Left ventricle myocardium inferior (tissue), 1 donor: Measurements from ENCODE around the gene NRG3. TPM values are rescaled to one million over a fixed set of nuclear protein-coding genes. Genes with fewer than 3 reads are reported as not detected.

Experiments used
- DNase-seq: peaks from one replicate; pipeline ENCODE4 v3.0.0-alpha.2; 2020
- H3K27ac ChIP-seq: fragments of 200-600 bp; replicated peaks from 2 replicates; pipeline ENCODE4 v1.8.0; 2021
- H3K27me3 ChIP-seq: fragments of 200-600 bp; 2 replicates; pipeline ENCODE4 v1.8.0; 2021; ENCODE audit warnings: low read depth
- H3K36me3 ChIP-seq: fragments of 200-600 bp; 2 replicates; pipeline ENCODE4 v1.8.0; 2021
- H3K4me1 ChIP-seq: fragments of 200-600 bp; 2 replicates; pipeline ENCODE4 v1.8.0; 2021
- H3K4me3 ChIP-seq: fragments of 200-600 bp; 2 replicates; pipeline ENCODE4 v1.8.0; 2021; ENCODE audit warnings: mild to moderate bottlenecking, moderate library complexity
- H3K9me3 ChIP-seq: fragments of 200-600 bp; replicated peaks from 2 replicates; pipeline ENCODE4 v1.8.0; 2021
- CTCF ChIP-seq: fragments of 200-600 bp; IDR thresholded peaks from 2 replicates; pipeline ENCODE4 v1.8.0; 2021; ENCODE audit warnings: antibody characterized with exemption, mild to moderate bottlenecking, borderline replicate concordance
- intact Hi-C: fragments of 100-400 bp; cut with micrococcal nuclease; formaldehyde crosslinking; loops from one replicate; pipeline ENCODE4 v1.11.0; 2022
- total RNA-seq: library from RNA; stranded (reverse); fragmentation: NEBNext Ultra II Directional; extraction: Animal tissue kit (Norgen Biotek cat#: 25700); gene quantifications from one replicate; pipeline ENCODE4 v1.2.1, GENCODE V29; 2021
- donor health status: DM: no; HTN: yes; CAD: no; lungs with severe emphysema.

Gene NRG3
- total RNA-seq, 1 donor from 2014 or later: 0.11 TPM

GRCh38 chr10:82867056-82867455, 992.1 kb downstream of the NRG3 start:
- Histone ChIP-seq H3K4me1 (no peaks in the 10 kb centered on the region), H3K4me3 (no peak overlapping the region), H3K9me3 (no peaks in the 10 kb centered on the region), H3K36me3 (no peaks in the 10 kb centered on the region), H3K27me3 (no peaks in the 10 kb centered on the region), H3K27ac (no peak overlapping the region)
- DNase-seq: no peak
- intact Hi-C loops: no loop called here
- no peak for TF ChIP-seq CTCF

GRCh38 chr10:82874671-82875070, 999.7 kb downstream of the NRG3 start:
- H3K4me3 ChIP-seq: no peak overlapping the region
- no peaks in the 10 kb centered on the region for H3K4me1 ChIP-seq
- TF ChIP-seq CTCF: no peak
- intact Hi-C loops: no loop called here
- no peaks in the 10 kb centered on the region for H3K27me3 ChIP-seq
- no peak overlapping the region for H3K27ac ChIP-seq
- no peaks in the 10 kb centered on the region for H3K36me3 ChIP-seq
- H3K9me3 ChIP-seq: no peaks in the 10 kb centered on the region
- DNase-seq: no peak

- TF ChIP-seq CTCF: no peak
- Histone ChIP-seq H3K4me3 (no peak overlapping the region), H3K27me3 (no peaks in the 10 kb centered on the region), H3K27ac (no peak overlapping the region), H3K9me3 (no peaks in the 10 kb centered on the region), H3K36me3 (no peaks in the 10 kb centered on the region), H3K4me1 (no peaks in the 10 kb centered on the region)
- intact Hi-C loops: no loop called here
- DNase-seq: no peak
These were observed 1005.8 kb downstream of the NRG3 start for GRCh38 chr10:82880776-82881290.

GRCh38 chr10:82882722-82883121, 1007.7 kb downstream of the NRG3 start:
- H3K27ac ChIP-seq: no peak overlapping the region
- no peak overlapping the region for H3K4me3 ChIP-seq
- TF ChIP-seq CTCF: no peak
- H3K9me3 ChIP-seq: no peaks in the 10 kb centered on the region
- no peaks in the 10 kb centered on the region for H3K4me1 ChIP-seq
- H3K27me3 ChIP-seq: no peaks in the 10 kb centered on the region
- intact Hi-C loops: no loop called here
- no peak for DNase-seq
- H3K36me3 ChIP-seq: no peaks in the 10 kb centered on the region

GRCh38 chr10:82883603-82884002, 1008.6 kb downstream of the NRG3 start:
- H3K4me3 ChIP-seq: no peak overlapping the region
- H3K4me1 ChIP-seq: no peaks in the 10 kb centered on the region
- no peak for DNase-seq
- H3K36me3 ChIP-seq: no peaks in the 10 kb centered on the region
- TF ChIP-seq CTCF: no peak
- no peaks in the 10 kb centered on the region for H3K9me3 ChIP-seq
- H3K27me3 ChIP-seq: no peaks in the 10 kb centered on the region
- no peak overlapping the region for H3K27ac ChIP-seq
- intact Hi-C loops: no loop called here

- H3K27me3 ChIP-seq: no peaks in the 10 kb centered on the region
- no peak overlapping the region for H3K4me3 ChIP-seq
- intact Hi-C loops: no loop called here
- H3K4me1 ChIP-seq: no peaks in the 10 kb centered on the region
- H3K27ac ChIP-seq: no peak overlapping the region
- H3K36me3 ChIP-seq: no peaks in the 10 kb centered on the region
- no peaks in the 10 kb centered on the region for H3K9me3 ChIP-seq
- TF ChIP-seq CTCF: no peak
- no peak for DNase-seq
These were observed 1012.5 kb downstream of the NRG3 start for GRCh38 chr10:82887488-82887887.
